K562 (cell line): ENCODE results near the gene TOP3A. TPM values are rescaled to one million over a fixed set of nuclear protein-coding genes. Genes with fewer than 3 reads are reported as not detected.

Experiments
- ATF2 ChIP-seq: sonication (generic); formaldehyde crosslinking; IDR thresholded peaks from 2 replicates; pipeline ENCODE4 v1.8.1; 2022; ENCODE audit warnings: missing genetic modification reagents
- E4F1 ChIP-seq: fragments of 250-450 bp; sonication (Bioruptor Pico); IDR thresholded peaks from 2 replicates; pipeline ENCODE4 v1.5.0; 2021; ENCODE audit warnings: mild to moderate bottlenecking, borderline replicate concordance
- ELK3 ChIP-seq: fragments of 450-650 bp; formaldehyde crosslinking; IDR thresholded peaks from 2 replicates; pipeline ENCODE4 v1.4.0; 2020; ENCODE audit warnings: mild to moderate bottlenecking
- FOXP4 ChIP-seq: sonication (generic); formaldehyde crosslinking; IDR thresholded peaks from 2 replicates; pipeline ENCODE4 v1.8.0; 2022; ENCODE audit warnings: mild to moderate bottlenecking, missing genetic modification reagents, borderline replicate concordance
- GTF2F1 ChIP-seq: IDR thresholded peaks from 2 replicates; pipeline ENCODE4 v1.6.1; 2011; ENCODE audit warnings: low read depth, low read length, improper control_type of control experiment
- HDAC8 ChIP-seq: fragments of 450-650 bp; IDR thresholded peaks from 2 replicates; pipeline ENCODE4 v1.6.1; 2016; ENCODE audit warnings: mild to moderate bottlenecking, missing genetic modification characterization, moderate library complexity, missing compliant biosample characterization
- KLF13 ChIP-seq: fragments of 450-650 bp; IDR thresholded peaks from 2 replicates; pipeline ENCODE4 v1.6.1; 2016; ENCODE audit warnings: missing genetic modification characterization, low read depth, mild to moderate bottlenecking, missing compliant biosample characterization, moderate library complexity, borderline replicate concordance
- LCOR ChIP-seq: sonication (generic); formaldehyde crosslinking; IDR thresholded peaks from 2 replicates; pipeline ENCODE4 v1.8.0; 2022; ENCODE audit warnings: mild to moderate bottlenecking, missing genetic modification reagents
- POLR2A ChIP-seq: fragments of 450-650 bp; conservative IDR thresholded peaks from 2 replicates; pipeline ENCODE4 v1.6.1; 2016
- RAD21 ChIP-seq, 2 experiments: fragments of 250-450 bp in 1 of 2; fragments of 450-650 bp in 1 of 2; sonication (Bioruptor Pico) in 1 of 2; formaldehyde crosslinking in 1 of 2; IDR thresholded peaks in 1 of 2; conservative IDR thresholded peaks in 1 of 2; 2 replicates each; pipeline versions ENCODE4 v1.4.0 to v1.8.0; 2020 to 2022; ENCODE audit warnings: mild to moderate bottlenecking in 2 of 2, moderate library complexity in 1 of 2
- TCF3 ChIP-seq: sonication (generic); formaldehyde crosslinking; IDR thresholded peaks from 2 replicates; pipeline ENCODE4 v1.4.0; 2020; ENCODE audit warnings: mild to moderate bottlenecking, missing genetic modification reagents
- TEAD2 ChIP-seq: fragments of 450-650 bp; IDR thresholded peaks from 2 replicates; pipeline ENCODE4 v1.6.1; 2016; ENCODE audit warnings: missing genetic modification characterization, control low read depth, missing compliant biosample characterization
- ZNF184 ChIP-seq: sonication (generic); formaldehyde crosslinking; IDR thresholded peaks from 2 replicates; pipeline ENCODE4 v1.5.0; 2020; ENCODE audit warnings: missing genetic modification reagents
- ZNF398 ChIP-seq: fragments of 250-450 bp; sonication (Bioruptor Pico); IDR thresholded peaks from 2 replicates; pipeline ENCODE4 v1.8.0; 2021; ENCODE audit warnings: moderate library complexity, mild to moderate bottlenecking, inconsistent platforms
- ZNF639 ChIP-seq, 2 experiments: fragments of 200-800 bp in 1 of 2; sonication (Bioruptor generic) in 1 of 2; sonication (generic) in 1 of 2; formaldehyde crosslinking in 1 of 2; IDR thresholded peaks in 1 of 2; conservative IDR thresholded peaks in 1 of 2; 2 replicates each; pipeline versions ENCODE4 v1.5.0 to v1.6.1; 2016 to 2020; ENCODE audit warnings: missing compliant biosample characterization in 1 of 2, missing genetic modification characterization in 1 of 2, missing genetic modification reagents in 1 of 2
- polyA plus RNA-seq, 8 experiments: library from polyadenylated mRNA; depleted of rRNA in 4 of 8; stranded (reverse) in 5 of 8; unstranded in 3 of 8; fragments of >200 nt; fragmentation: Nextera tagmentation in 2 of 8; fragmentation: Illumina TruSeq in 1 of 8; extraction: Ambion mirVana in 2 of 8; extraction: Trizol in 1 of 8; gene quantifications; 2 replicates each; pipeline versions ENCODE4 v1.2.1 to v1.2.3, GENCODE V29; 2011 to 2014; ENCODE audit warnings: inconsistent platforms in 1 of 8, missing spikeins in 1 of 8
- total RNA-seq, 7 experiments: library from RNA; depleted of rRNA in 6 of 7; stranded (reverse); fragments of >200 nt in 6 of 7; fragmentation: Illumina TruSeq in 2 of 7; extraction: Trizol in 2 of 7; gene quantifications; 2 replicates each; pipeline versions ENCODE4 v1.2.1 to v1.2.3, GENCODE V29; 2011 to 2021; ENCODE audit warnings: low replicate concordance in 1 of 7

TOP3A gene
- total and polyA plus RNA-seq, 9 of the 15 experiments (the other 6 are each of a cell fraction or from before 2014, with no cell fraction given), result 5.2 to 49.7 (median 24.7) TPM

- TF ChIP-seq E4F1 (CRISPR knock-in tag) (no peak), GTF2F1 (no peak), FOXP4 (CRISPR knock-in tag) (no peak), TEAD2 (tag) (no peak), LCOR (CRISPR knock-in tag) (no peak), RAD21 (CRISPR knock-in tag; conservative IDR thresholded peaks at IDR 0.05 in 1 of 2, IDR thresholded peaks at IDR 0.05 in 1 of 2) (no peak), ZNF639 (CRISPR knock-in tag; conservative IDR thresholded peaks at IDR 0.05 in 1 of 2, IDR thresholded peaks at IDR 0.05 in 1 of 2) (no peak), ATF2 (CRISPR knock-in tag) (no peak), ZNF398 (CRISPR knock-in tag) (no peak), ELK3 (CRISPR knock-in tag) (no peak), POLR2A (no peak; the same call in 1 of the 2 replicates), KLF13 (tag) (0 out of 2 replicates have a peak, but pooled peaks have one; percentile 10), ZNF184 (CRISPR knock-in tag) (no peak), HDAC8 (tag) (no peak), TCF3 (CRISPR knock-in tag) (no peak)
Measured at GRCh38 chr17:18260332-18261145, 54.3 kb downstream of the TOP3A start, which contains the start of gene MIEF2 (continued).
